Astrocyte of the cerebellum (primary cell): ENCODE results near the gene IL17RD.

Experiments
- DNase-seq: peaks from one replicate; pipeline ENCODE4 v3.0.0-alpha.2; 2011; ENCODE audit warnings: low read depth
- H3K4me3 ChIP-seq: 2 replicates; pipeline ENCODE4 v1.5.1; 2011; ENCODE audit warnings: mild to moderate bottlenecking, low read depth, low read length, moderate library complexity
- CTCF ChIP-seq: IDR thresholded peaks from 2 replicates; pipeline ENCODE4 v1.5.1; 2012; ENCODE audit warnings: low read length, low read depth, moderate library complexity, mild to moderate bottlenecking; ENCODE audit errors: missing control alignments
- in situ Hi-C: cut with HindIII; loops from 2 replicates; pipeline ENCODE4 v1.10.0; 2017; ENCODE audit warnings: low sequenced_read_pairs

The IL17RD gene

DNA sequence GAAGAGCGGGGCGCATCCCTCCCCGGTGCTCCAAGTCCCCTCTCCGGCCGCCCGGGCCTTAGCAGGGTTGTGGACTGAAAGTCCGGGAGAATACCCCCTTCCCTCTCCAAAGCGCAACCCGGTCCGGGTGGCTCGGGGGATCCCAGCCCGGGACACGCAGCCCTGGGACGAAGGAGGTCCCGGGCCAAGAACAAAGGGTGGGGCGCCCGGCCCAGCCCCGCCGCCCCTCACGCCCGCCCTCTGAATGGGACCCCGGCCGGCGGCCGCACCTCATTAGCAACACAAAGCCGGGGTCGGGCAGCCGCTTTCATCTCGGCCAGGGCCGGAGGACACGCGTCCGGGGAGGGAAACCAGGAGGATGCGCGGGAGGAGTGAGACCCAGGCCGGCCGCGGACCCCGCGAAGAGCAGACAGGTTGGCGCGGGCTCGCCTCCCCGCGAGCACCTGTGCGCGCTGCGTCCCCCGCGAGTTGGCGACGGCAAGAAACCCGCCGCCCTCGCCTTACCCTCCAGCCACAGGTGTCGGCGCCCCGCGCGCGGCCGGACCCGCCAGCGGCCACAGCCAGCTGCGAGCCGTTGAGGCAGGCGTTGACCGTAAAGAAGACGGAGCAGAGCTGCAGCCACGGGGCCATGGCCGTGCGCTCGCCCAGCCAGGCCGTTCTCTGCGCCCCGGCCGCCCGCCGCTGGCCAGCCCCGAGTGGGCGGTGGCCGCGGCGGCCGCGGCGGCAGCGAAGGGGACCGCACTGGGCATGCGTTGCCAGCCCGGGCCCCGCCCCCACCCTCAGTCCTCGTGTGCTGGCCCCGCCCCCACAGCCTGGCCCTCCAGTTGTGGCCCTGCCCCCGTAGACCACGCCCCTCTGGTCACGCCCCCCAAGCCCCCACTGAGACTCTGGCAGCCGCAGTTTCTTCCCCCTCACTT is at the start of gene IL17RD:
TSS of gene IL17RD (minus strand) at position 697 of the 917 bp plus-strand sequence. CDS start at position 630, 67 bp downstream.
- peak; percentile 54 for DNase-seq
- H3K4me3 ChIP-seq, result peak within 1 kb of the TSS; percentile 81
- in situ Hi-C loops, result no loop called here
- TF ChIP-seq CTCF, result no peak

- H3K4me3 ChIP-seq, result no peak overlapping the region
- DNase-seq, result no peak
- in situ Hi-C loops, result no loop called here
- TF ChIP-seq CTCF, result no peak
Observed at GRCh38 chr3:57206423-57206822, 41.3 kb upstream of the IL17RD start.

- TF ChIP-seq CTCF, result no peak
- H3K4me3 ChIP-seq, result no peak within 1 kb of the TSS
- in situ Hi-C loops, result no loop called here
- DNase-seq, result no peak
Observed at GRCh38 chr3:57199895-57200297, 34.7 kb upstream of the IL17RD start, which contains the start of gene HESX1. HESX1 (minus strand) TSS chr3:57199978; CDS start chr3:57199918, 60 bp downstream.

- no peak for TF ChIP-seq CTCF
- in situ Hi-C loops, result no loop called here
- H3K4me3 ChIP-seq, result no peak overlapping the region
- no peak for DNase-seq
Observed at GRCh38 chr3:57194641-57195040, 29.5 kb upstream of the IL17RD start.

- in situ Hi-C loops, result no loop called here
- TF ChIP-seq CTCF, result no peak
- DNase-seq, result no peak
- no peak overlapping the region for H3K4me3 ChIP-seq
Observed at GRCh38 chr3:57192028-57192427, 26.9 kb upstream of the IL17RD start.

GRCh38 chr3:57184526-57184925 is 19.4 kb upstream of the IL17RD start:
- in situ Hi-C loops, result no loop called here

More at GRCh38 chr3:57184526-57184925, 19.4 kb upstream of the IL17RD start:
- TF ChIP-seq CTCF, result no peak
- no peak overlapping the region for H3K4me3 ChIP-seq
- no peak for DNase-seq
